ENCODE measurements around the gene PSG6.
"Not testable (repeated sequence)": the region's sequence is repeated elsewhere in the genome, so short reads cannot be mapped to it uniquely, and the experiment has no call there.

PSG6 gene

GRCh38 chr19:42906162-42906561 is 11.5 kb downstream of the PSG6 start:
- not testable (repeated sequence) for DNase-seq

GRCh38 chr19:42900561-42900960 is 17.1 kb downstream of the PSG6 start:
- DNase-seq, result not testable (repeated sequence)

DNA sequence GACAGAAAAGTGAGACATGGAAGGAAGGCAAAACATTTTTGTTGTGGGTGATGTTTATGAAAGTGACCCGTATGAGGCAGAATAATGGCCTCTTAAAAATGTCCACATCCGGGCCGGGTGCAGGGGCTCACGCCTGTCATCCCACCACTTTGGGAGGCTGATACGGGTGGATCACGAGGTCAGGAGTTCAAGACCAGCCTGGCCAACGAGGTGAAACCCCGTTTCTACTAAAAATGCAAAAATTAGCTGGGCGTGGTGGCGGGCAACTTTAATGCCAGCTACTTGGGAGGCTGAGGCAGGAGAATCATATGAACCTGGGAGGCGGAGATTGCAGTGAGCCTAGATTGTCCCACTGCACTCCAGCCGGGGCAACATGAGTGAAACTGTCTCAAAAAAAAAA is 18.0 kb downstream of the PSG6 start:
- not testable (repeated sequence) for DNase-seq

DNA sequence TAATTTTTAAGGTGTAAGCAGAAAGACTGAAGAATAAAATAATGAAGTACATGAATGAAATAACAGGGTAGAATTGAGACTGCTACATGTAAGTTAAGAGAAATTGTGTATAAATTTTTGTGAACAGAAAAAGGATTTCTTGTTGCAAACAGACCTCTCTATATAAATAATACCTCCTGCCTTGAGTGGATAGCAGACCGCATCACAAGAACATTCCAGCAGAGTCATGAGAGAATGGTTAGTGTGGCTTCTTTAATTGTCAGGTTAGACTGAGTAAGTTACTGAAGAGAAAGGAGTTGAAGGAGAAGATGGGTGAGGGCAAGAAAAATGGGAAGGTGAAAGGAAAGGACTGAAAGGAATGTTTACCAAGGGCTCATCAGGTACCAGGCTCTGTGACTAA is 18.6 kb downstream of the PSG6 start:
- DNase-seq, result not testable (repeated sequence)

- DNase-seq, result not testable (repeated sequence)
Observed at GRCh38 chr19:42898656-42899055, 19.0 kb downstream of the PSG6 start.

DNA sequence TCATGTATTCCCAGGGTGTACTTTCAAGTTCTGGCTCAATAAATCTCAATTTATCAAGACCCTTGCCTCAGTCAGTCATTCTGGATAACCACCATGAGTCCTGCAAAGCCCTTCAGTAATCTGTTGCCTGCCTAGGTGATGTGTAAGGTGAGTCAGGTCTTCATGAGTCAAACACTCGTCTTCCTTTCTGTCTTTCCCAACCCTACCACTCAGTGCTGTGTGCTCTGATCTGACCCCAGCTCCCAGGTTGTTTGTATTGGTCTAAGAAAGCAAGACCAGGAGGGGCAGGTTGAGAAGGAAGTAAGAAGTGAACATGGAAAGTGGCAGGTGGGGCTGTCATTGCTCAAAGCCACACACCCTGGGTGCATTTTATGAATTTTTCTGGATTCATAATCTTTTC is 20.0 kb downstream of the PSG6 start:
- not testable (repeated sequence) for DNase-seq

- DNase-seq, result not testable (repeated sequence)
Observed at GRCh38 chr19:42890446-42890845, 27.2 kb downstream of the PSG6 start.

DNA sequence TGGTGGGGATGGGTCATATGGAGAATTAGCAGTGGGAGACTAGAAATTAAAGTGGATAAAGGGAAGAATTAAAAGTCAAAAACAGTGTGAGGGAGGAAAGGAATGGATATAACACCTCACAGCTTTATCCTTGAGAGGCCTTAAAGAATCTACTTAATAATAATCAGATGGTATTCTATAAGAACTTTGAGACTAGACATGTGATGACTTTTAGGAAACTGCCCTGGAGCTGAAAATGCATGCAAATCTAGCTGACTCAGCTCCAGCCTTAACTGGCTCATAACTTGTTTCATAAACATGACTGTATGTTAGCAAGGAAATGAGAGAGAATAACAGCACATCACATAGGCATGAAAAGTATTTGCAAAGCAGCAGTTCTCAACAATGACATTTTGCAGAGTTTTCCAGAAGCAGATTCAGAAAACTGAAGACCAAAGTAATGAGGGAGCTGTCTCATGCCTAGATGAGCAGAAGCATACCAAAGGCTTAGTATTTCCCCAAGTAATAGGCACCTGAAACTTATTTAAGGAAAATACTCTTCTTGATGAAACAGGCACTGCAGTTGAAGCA is 29.7 kb downstream of the PSG6 start:
- DNase-seq, result not testable (repeated sequence)

- DNase-seq, result not testable (repeated sequence)
Observed at GRCh38 chr19:42882730-42883129, 35.0 kb downstream of the PSG6 start.

DNA sequence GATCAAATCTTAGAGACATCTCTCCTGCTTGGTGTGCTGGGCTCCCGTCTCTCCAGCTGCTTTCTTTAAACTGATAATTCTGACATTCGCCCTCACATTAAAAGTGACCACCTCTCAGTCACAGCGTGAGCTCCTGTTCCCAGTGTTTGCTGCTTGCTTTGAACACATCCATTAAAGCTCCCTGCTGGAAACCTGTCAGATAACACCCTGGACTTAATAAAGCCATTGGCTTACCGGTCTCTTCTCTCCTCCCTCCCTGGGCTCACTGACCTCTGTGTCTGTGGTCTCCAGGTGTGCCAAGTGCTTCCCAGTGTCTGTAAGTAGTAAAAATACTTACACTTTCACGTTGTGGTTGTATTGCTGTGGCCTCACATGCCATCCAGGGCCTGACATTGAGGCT is 35.7 kb downstream of the PSG6 start:
- not testable (repeated sequence) for DNase-seq

DNA sequence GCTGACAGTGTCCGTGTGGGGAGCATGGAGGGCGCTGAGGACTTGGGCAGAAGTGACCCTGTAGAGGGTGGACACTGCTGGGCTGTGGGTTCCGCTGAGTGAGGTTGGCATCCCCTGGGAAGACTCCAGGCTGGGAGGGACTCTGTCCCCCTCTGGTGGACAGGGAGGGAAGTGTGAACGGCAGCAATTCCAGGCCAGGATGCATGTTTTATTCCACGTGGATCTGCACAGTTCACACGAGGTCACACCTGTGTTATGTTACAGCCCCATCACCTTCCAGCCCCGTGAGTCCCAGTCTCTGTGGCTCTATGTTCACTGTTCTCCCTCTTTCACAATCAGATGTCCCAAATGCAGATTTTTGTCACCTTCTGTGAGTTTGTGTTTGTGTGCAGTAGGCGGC is 36.4 kb downstream of the PSG6 start:
- DNase-seq, result not testable (repeated sequence)

DNA sequence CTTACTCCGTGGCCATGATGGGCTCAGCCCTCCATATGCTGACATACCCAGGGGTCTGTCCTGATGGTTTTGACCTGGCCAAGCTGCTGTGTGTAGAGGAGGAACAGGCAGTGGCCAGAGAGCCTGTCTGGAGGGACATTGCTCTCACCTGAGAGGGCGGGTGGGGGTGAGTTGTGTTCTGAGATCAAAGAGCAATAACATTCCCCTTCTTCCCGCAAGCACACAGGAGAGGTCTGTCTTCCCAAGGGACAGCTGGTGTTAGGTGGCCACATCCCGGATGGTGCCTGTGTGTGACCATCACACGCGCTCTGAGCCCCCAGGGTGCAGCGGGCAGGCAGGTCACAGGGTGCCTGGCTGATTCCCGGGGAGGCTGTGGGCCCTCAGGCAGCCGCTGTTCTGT is 37.1 kb downstream of the PSG6 start:
- DNase-seq, result not testable (repeated sequence)

DNA sequence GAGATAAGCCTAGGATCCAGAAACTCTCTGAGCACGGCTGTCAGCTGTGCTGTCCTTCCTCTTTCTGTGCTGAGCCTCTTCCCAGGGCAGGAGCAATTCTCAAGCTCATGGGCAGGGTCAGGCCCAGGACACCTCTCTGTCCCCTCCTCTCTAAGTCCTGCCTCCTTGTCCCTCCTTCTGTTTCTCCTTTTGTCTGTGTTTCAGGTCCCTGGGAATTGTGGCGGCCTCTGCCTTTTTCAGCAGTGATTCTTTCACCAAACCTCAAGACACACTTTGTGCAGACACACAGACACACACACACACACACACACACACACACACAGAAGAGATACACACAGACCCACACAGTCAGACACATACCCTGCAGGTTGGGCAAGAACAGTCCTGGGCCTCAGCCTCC is 38.1 kb downstream of the PSG6 start, which contains the start of gene PSG1:
TSS of gene PSG1 (minus strand) at position 101 of the 400 bp plus-strand sequence. CDS start 132 bp downstream, outside the sequence.
- DNase-seq, result no peak

DNA sequence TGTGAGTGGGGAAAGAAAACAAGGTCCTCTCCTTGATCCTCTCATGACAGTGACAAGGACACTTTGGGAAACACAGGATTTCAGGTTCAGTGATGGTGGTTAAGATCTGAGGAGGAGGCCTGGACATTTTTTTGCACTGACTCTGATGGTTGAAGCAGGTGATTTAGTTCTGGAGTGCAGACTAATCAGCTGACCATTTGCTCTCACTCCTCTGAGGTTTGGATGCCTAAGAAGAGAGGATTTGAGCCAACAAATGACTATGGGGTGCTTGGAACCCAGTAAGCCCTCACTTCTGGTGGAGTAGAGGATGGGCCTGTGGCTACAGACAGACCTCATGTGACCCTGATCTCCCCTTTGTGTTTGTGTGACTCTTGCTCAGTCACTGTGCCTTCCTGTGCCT is 41.1 kb downstream of the PSG6 start:
- DNase-seq, result not testable (repeated sequence)

DNA sequence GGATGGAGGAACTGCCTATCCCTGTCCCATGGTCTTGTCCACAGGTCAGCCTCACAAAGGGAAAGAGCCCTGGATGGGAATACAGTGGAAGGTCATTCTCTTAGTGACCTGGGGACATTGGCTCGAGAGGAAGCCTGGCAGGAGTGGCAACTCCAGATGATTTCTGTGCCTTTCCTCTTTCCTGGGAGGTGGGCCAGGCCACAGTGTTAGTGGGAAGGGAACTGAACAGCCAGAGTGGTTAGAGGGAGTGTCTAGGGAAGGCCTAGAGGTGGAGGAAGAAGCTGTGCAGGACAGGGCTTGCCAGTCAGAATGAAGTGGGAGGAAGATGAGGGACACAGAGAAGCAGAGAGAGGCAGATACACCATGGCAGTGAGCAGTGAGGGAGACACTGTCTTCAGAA is 41.8 kb downstream of the PSG6 start:
- not testable (repeated sequence) for DNase-seq

- not testable (repeated sequence) for DNase-seq
Observed at GRCh38 chr19:42874901-42875813, 42.5 kb downstream of the PSG6 start.

- not testable (repeated sequence) for DNase-seq
Observed at GRCh38 chr19:42874136-42874535, 43.6 kb downstream of the PSG6 start.

DNA sequence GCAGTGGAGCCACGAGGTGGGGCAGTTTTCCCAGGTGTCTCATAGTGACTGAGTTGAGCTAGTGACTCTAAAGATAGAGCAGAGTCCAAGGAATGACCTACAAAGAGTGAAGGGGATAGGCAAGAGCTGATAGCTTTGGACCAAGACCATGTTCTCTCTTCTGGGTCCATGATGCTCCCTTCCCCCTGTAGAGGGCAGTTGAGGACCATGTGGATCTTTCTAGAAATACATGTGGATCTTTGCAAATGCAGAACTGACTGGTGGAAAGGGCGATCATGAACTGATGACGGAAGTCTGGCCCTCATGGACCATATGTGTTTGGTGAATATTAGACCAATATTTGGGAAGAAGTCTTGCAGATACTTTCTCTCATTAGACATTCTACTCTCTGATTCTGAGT is 45.1 kb downstream of the PSG6 start:
- DNase-seq, result no peak

- DNase-seq, result no peak
Observed at GRCh38 chr19:42857544-42857867, 60.2 kb downstream of the PSG6 start.

GRCh38 chr19:42856866-42857543 is 60.7 kb downstream of the PSG6 start:
- DNase-seq, result not testable (repeated sequence)

DNA sequence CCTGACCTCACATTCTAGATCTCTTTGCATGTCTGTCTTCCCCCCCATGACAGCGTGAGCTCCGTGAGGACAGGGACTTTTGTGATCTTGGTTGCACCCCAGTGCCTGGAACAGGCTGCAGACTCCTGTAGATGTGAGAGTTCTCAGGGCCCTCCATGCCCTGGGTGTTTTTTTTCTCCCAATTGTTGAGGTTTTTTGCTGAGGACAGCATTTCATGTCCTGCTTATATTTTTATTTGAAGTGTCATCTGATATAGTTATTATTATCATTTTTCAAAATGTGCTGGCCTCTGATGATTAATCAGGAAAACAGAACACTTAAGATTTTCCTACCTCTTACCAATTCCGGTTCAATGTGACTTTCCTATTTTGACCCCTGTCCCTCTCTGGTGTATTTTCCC is 62.9 kb downstream of the PSG6 start:
- not testable (repeated sequence) for DNase-seq

GRCh38 chr19:42853231-42853630 is 64.5 kb downstream of the PSG6 start:
- not testable (repeated sequence) for DNase-seq

GRCh38 chr19:42852821-42853220 is 64.9 kb downstream of the PSG6 start:
- not testable (repeated sequence) for DNase-seq

All from stimulated activated naive CD4-positive, alpha-beta T cell treated with Interleukin-2 at 50 U/mL for 16 hours (primary cell).